Measurements from ENCODE around the gene SVOPL.
"Not testable (repeated sequence)": the region's sequence is repeated elsewhere in the genome, so short reads cannot be mapped to it uniquely, and the experiment has no call there.

The SVOPL gene

DNA sequence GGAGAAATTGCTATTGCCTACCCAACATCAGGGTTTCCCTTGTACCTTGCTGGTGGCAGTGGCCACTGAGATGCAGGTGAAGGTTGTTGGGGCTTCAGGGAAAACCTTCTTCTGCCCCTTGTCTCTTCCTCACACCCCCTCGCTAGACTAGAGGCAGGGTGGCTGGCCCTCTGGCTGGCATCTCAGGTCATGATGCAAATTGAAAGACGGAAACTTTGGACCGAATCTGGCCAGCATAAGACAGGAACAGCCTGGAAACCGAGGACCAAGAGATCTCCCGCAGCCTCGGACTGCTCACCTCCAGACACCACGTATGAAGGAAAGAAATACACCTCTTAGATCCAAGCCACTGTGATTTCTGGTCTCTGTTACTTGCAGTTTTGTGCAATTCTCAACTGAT, 2.9 kb downstream of the SVOPL start:
- no peak for DNase-seq

DNA sequence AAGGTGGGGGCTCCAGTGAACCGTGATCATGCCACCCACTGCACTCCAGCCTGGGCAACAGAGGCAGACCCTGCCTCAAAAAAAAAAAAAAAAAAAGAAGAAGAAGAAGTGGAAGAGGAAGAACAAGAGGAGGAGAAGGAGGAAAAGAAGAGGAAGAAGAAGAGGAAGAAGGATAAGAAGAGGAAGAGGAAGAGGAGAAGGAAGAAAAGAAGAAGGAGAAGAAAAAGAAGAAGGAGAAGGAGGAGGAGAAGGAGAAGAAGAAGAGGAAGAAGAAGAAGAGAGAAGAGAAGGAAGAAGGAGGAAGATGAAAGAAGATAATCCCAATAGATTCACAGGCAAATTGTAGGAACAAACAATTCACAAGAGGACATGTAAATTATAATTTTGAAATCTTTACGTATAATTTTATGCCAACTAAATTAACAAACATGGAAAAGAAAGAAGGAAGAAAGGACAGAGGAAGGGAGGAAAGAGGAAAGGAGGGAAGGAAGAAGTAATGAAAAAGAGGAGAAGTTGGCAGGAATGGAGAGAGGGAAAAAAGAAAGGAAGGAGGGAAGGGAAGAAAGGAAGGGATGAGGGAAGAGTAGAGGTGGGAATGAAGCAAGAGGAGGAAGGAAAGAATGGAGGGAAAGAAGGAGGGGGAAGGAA, 3.5 kb downstream of the SVOPL start:
- no peak for DNase-seq

DNA sequence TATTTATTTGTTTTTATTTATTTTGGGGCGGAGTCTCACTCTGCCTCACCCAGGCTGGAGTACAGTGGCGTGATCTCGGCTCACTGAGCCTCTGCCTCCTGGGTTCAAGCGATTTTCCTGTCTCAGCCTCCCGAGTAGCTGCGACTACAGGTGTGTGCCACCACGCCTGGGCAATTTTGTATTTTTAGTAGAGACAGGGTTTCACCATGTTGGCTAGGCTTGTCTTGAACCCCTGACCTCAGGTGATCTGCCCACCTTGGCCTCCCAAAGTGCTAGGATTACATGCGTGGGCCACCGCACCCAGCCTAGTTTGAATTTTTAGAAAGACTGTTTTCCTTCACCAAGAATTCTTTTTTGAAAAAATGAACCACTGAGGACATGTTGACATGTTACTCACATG, 5.4 kb downstream of the SVOPL start:
- not testable (repeated sequence) for DNase-seq

DNA sequence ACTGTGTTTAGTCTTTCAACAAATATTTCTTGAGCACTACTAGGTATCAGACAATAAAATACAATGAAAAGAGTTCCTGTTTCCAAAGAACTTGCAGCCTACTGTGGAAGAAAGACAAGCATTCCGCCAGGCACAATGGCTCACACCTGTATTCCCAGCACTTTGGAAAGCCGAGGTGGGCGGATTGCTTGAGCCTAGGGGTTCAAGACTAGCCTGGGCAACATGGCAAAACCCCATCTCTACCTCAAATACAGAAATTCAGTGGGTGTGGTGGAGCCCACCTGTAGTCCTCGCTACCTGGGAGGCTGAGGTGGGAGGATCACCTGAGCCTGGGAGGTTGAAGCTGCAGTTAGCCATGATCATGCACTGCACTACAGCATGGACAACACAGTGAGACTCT, 6.1 kb downstream of the SVOPL start:
- DNase-seq, result no peak

DNA sequence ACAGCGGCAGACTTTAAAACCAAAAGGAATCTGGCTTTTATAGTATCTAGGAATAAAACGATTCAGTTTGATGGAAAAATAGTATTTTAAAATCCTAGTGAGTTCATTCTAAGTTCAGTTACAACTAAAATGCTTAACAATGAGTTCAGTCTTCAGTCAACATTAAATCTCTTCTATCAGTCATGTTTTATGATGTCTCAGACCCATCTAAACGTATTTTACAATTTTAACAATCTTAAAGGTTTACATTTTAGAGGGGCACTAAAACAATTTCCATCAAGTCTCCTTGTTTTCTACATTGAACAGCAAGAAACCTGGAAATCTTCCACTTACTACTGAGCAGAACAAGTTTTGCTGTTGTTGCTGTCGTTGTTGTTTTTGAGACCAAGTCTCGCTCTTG, 10.0 kb downstream of the SVOPL start:
- DNase-seq, result no peak

DNA sequence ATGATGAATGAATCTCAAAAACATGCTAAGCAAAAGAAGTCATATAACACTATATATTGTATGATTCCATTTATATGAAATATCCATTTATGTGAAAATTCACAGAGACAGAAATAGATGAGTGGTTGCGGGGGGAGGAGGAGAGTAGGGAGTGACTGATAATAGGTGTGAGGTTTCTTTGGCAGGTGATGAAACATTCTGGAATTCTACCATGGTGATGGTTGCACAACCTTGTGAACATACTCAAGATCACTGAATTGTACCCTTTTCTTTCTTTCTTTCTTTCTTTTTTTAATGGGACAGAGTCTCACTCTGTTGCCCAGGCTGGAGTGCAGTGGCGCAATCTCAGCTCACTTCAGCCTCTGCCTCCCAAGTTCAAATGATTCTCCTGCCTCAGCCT, 10.7 kb downstream of the SVOPL start:
- no peak for DNase-seq

DNA sequence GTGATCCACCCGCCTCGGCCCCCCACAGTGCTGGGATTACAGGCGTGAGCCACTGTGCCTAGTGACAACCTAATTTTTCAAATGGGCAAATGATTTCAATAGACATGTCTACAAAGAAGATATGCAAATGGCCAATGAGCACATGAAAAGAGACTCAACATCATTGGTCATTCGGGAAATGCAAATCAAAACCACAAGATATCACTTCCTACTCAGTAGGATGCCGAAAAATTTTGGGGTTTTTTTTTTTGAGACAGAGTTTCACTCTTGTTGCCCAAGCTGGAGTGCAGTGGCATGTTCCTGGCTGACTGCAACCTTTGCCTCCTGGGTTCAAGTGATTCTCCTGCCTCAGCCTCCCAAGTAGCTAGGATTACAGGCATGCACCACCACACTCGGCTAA, 13.1 kb downstream of the SVOPL start:
- not testable (repeated sequence) for DNase-seq

DNA sequence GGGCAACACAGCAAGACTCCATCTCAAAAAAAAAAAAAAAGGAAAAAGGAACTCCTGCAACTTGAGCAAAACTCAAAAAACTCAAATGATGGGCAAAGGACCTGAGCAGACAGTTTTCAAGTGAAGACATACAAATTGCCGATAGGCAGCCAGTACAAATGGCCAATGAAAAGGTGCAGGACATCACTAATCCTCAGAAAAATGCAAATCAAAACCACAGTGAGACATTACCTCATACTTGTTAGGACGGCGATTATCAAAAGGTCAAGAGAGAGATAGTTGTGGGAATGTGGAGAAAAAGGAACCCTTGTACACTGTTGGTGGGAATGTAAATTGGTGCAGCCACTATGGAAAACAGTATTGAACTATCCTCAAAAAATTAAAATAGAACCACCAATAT, 16.8 kb downstream of the SVOPL start:
- no peak for DNase-seq

DNA sequence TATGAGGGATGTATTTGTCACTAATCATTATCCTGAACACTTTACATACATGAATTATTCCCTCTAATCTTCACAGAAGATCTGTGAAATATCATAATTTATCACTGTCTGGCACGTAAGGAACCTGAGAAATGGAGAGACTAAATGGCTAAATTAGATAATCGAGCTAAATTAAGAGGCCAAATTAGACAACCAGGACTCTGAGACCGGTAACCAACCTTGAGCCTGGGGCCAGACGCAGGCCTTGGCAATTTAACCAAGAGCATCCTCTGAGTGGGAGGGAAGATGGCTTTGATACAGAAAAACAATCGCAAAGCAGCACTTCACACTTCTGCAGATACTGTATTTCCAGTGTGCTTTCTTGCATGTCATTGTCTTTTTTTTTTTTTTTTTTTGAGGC, 21.4 kb downstream of the SVOPL start:
- no peak for DNase-seq

DNA sequence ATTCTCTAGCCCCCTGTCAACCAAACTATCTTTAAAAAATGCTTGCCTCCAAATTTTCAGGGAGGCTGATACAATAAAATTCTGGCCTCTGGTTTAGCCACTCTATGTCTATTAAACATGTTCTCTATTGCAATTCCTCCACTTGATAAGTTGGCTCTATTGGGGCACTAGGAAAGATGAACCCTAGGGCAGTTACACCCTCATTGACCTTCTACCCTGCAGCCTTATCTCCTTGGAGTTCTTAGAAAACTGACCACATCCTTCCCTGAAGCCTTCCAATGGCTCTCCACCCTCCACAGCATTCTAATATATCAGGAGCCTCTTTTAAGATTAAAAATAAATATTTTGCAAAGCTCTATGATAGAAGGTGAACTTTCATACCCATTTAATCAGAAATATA, 30.6 kb downstream of the SVOPL start:
- DNase-seq, result no peak

DNA sequence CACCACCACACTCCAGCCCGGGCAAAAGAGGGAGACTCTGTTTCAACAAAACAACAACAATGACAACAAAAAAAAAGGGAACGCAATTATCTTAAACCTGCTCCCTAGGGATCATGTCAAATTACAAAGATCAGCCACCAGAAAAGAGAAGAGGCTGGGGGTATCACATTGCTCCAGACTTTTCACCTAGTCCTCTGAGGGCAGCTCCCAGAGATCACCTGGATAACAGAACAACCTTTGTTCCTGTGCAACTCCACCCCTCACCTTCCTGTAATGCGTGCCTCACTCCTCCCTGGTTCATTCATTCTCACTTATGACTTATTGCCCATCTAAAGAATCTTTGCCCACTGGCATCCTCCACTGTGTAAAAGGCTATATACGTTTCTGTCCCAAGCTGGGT, 31.8 kb downstream of the SVOPL start:
- DNase-seq, result no peak

DNA sequence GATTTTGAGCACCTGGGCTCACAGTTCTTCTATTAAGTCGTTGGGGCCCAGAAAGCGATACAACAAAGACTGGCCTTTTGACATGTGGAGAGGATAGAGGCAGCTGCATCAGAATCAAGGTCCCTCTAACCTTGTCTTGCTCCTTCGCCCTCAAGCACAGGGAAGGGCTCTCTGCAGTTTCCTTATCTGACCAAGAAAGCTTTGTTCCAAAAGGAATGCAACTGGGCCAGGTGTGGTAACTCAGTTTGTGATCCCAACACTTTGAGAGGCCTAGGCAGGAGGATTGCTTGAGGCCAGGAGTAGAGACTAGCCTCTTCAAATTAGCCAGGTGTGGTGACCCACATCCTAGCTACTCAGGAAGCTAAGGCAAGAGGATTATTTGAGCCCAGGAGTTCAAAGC, 32.2 kb downstream of the SVOPL start:
- no peak for DNase-seq

DNA sequence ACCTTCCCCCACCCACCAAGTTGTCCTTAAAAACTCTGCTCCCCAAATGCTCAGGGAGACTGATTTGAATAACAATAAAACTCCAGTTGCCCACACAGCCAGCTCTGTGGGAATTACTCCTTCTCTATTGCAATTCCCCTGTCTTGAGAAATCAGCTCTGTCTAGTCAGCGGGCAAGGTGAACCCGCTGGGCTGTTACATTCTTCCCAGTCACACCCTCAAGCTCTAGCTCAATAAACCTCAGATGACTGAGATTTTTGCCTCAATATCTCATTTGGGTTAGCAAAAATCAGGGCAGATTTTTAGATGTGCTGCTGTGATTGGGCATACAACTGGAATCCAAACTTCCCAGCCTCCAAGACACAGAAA, 32.9 kb downstream of the SVOPL start:
- no peak for DNase-seq

DNA sequence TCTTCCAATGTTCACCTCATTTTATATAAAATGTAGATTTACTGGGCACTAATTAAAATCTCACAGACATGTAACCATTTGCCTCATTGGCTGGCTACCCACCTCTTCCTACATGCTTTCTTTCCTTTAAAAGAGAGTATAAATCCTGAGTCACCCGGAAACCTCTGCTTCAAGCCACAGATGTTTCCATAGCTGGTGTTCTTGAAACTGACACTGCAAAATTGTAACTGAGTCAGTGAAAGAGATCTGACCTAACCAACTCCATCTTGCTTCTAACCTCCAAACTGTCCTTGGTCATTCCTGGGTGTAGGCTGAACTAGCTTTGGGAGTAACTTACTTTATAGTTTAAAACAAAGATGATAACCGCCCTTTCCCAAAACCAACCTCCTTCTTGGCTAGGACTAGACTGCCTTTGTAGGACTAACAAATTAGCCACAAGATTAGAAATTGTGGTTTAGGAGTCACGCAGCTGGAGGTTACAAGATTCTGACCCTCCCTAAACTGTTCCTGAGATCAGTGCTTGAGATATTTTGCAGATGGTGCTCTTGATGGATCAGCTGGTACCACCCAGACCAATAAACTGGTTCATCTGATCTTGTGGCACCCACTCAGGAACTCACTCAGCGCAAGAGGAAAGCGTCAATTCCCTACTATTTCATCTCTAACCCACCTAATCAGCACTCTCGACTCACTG, 33.5 kb downstream of the SVOPL start:
- DNase-seq, result no peak

DNA sequence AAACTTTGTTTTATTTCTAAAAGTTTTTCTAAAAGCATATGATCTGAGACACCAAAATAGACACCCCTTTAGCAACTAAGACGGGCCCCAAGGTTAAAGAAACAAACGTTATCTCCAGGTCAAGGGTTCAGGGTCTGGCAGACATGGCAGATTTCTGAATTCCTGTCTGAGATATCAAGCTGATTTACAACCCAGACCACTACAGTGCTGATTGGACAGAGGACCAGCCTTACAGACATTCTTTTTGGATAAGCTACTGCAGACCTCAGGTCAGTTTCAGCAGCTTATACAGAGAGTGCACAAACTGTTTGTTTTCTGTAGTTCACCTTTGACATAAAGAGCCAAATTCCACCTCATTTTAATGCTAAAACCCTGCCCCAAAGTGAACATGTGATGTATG, 34.8 kb downstream of the SVOPL start:
- DNase-seq, result no peak

DNA sequence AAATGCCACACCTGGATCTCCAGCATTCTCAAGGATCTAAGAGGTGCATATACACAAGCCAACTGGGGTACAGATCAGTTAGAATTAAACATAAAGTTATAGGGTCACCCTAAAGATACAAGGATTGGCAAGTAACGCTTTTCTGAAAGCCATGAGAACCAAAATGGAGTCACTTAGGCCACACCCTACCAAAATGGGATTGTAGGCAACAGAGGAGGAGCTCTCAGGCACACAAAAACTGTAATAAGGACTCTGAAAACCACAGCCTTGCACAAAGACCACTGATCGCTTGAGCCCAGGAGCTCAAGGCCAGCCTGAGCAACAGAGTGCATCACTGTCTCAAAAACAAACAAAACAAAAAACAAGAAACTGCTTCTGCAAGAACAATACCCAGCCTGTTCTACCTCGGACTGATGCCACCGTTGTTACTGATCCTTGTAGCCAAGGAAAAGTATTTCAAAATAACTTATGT, 35.5 kb downstream of the SVOPL start:
- no peak for DNase-seq

DNA sequence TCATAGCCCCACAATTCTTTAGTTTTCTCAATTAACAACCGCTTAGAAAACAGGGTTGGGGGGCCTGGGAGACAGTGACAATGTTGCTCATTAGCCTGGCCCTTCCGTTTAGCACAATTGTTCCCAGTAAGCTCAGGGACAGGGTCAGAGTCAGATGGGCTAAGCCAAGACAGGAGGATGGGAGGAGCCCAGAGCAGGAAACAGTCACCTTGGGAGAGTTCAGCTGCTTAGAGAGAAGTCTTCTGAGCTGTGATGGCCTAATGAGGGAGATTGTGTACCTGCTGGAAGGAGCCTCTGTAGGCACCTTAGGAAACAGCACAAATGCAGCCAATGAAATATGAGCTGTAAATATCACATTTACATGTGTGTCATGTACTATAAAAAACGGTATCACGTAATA, 35.9 kb downstream of the SVOPL start:
- no peak for DNase-seq

DNA sequence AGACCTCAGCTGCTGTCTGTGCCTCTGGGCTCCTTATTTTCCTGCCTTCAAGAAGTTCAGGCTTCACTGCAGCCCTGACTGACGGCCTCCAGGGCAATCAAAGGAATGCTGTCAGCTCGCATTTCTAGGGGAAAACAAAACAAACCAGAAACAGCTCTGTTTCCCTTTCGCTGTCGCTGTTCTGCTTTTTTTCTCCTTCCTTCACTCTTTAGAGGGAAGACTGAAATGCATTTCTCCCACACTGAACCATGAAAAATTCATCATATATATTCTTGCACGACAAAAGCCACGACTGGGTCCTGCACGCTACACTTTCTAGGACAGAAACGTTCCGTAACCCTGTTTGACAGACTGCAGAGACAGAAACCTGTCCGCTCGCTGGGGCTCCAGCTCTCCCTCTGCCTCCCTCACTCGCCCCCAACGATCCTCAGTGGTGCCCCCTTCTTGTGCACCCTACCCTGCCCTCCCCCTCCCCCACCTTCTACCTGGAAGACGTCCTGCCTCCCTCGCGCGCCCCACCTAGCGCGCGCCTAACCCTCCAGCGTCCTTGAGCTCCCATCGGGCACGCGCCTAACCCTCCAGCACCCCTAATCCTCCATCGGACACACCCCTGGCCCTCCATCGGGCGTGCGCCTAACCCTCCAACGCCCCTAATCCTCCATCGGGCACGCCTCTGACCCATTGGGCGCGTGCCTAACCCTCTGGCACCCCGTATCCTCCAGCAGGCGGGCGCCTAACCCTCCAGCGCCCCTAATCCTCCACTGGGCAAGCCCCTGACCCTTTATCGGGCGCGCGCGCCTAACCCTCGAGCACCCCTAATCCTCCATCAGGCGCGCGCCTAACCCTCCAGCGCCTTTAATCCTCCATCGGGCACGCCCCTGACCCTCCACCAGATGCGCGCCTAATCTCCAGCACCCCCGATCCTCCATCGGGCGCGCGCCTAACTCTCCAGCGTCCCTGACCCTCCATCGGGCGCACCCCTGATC, 37.1 kb downstream of the SVOPL start:
- no peak for DNase-seq

DNA sequence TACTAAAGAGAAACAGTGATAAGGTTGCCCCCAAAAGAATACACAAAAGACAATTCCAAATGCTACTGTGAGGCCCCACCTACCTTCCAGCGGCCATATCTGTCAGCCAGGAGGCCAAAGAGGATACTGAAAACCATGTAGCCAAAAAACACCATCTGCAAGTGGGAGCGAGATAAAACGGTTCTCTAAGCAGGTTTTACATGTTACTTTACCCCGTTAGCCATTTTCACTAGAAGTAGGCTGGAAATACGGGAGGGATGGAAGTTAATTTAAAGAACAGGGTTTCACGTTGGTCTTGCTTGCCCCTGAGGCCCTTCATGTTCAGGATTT, 38.2 kb downstream of the SVOPL start:
- no peak for DNase-seq

DNA sequence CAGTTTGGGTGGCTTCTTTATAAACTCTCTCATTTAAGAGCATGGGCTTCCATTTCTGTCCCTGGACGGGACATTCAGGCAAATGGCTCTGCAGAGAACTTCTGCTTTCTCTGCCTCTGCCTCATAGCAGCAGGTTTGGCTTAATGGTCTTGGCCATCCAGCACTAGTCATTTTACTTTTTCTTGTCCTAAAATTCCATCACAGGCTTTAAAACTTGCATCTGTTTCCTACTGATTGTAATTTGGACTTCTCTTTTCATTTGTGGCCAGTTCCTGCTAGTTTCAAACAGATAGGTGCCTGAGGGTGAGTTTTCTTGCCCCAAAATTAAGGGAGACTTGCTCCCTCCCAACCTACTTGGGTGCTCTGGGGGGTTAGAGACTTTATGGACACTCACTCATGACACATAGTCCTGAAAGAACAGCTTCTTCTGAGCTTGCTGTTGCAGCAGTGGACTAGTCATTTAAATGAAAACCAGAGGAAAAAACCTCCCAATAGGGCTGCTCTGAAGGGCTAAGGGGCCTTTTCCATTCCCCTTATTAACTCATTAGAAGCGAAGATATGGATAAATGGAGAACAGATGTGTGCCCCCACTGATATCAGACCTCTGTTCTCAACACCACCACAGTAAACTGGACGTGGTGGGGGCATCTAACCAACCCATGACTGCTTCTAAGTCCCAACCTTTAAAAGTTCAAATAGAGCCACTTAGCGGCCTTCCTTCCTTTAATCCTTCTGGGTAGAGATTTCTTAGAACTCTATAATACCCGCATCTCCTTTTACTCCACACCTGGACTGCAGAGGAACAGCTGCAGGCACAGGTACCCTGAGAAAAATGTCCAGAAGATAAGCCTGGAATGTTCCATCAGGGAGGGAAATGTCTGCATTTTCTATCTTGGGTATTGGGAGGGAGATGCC, 38.8 kb downstream of the SVOPL start:
- DNase-seq, result no peak

DNA sequence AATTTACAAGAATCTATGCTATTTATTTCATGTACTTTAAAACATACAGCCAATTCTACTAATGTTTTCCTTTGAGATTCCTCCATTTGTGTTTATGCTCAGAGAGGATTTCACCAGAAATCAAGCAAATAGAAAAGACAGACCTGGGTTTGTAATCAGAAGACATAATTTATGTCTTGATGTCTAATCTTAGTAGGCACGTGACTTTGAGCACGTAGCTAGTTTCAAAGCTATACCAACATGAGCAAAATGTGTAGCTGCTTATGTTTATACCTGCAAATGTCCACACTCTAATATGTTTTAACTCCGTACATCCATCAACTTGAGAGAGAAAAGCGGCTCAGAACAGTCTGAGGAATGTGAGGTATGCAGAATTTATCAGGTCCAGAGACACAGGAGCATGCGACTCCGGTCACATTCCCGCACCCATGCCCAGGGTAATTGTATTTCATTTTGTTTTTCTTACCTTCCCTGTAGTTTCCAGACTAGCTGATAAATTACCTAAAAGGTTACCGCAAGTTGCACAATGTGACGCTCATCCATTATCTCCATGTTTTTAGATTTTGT, 40.0 kb downstream of the SVOPL start:
- no peak for DNase-seq

DNA sequence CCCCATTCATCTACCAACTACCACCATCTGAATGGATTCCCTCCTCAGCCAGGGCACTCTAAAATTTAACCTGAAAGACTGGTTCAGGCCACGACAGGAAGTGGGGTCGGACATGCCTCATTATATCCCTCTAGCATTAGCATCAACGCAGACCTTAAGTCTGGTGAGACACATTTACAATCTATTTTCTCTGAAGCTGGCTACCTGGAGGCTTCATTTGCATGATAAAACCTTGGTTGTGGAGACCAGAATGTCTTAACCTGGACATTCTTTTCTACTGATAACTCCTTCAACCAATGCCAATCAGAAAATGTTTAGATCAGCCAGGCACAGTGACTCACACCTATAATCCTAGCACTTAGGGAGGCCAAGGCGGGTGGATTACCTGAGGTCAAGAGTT, 42.3 kb downstream of the SVOPL start:
- no peak for DNase-seq

Data from T1000 (cell line).